Upper lobe of right lung (tissue), 1 donor: Measurements from ENCODE around the gene C16orf96. TPM values are rescaled to one million over a fixed set of nuclear protein-coding genes. Genes with fewer than 3 reads are reported as not detected.

Experiments
- ATAC-seq: fragments of 200-7000 bp; cut with Tn5 transposase; one replicate; pipeline ENCODE4 v1.9.1; 2020; ENCODE audit warnings: mild to moderate bottlenecking, moderate library complexity
- DNase-seq: peaks from one replicate; pipeline ENCODE4 v3.0.0-alpha.2; 2020
- H3K27ac ChIP-seq: fragments of 200-600 bp; one replicate; pipeline ENCODE4 v1.8.0; 2022
- H3K27me3 ChIP-seq: fragments of 200-600 bp; one replicate; pipeline ENCODE4 v1.8.0; 2022; ENCODE audit warnings: mild to moderate bottlenecking
- H3K36me3 ChIP-seq: fragments of 200-600 bp; one replicate; pipeline ENCODE4 v1.8.0; 2022
- H3K4me1 ChIP-seq: fragments of 200-600 bp; one replicate; pipeline ENCODE4 v1.8.0; 2022
- H3K4me3 ChIP-seq: fragments of 200-600 bp; one replicate; pipeline ENCODE4 v1.8.0; 2022; ENCODE audit warnings: mild to moderate bottlenecking
- H3K9me3 ChIP-seq: fragments of 200-600 bp; one replicate; pipeline ENCODE4 v1.8.0; 2022
- CTCF ChIP-seq: fragments of 200-600 bp; IDR thresholded peaks from one replicate; pipeline ENCODE4 v1.8.0; 2022; ENCODE audit warnings: antibody characterized with exemption
- intact Hi-C: fragments of 100-400 bp; cut with DNase I; formaldehyde crosslinking; loops from one replicate; pipeline ENCODE4 v1.11.0; 2022
- total RNA-seq: library from RNA; stranded (reverse); fragmentation: NEBNext Ultra II Directional; extraction: Animal tissue kit (Norgen Biotek cat#: 25700); gene quantifications from one replicate; pipeline ENCODE4 v1.2.1, GENCODE V29; 2021
- donor health status: DM: no; HTN: yes; CAD: no; lungs with severe emphysema.

The C16orf96 gene
- total RNA-seq, 1 donor from 2014 or later = 0.32 TPM

- H3K4me3 ChIP-seq = no peak overlapping the region
- H3K4me1 ChIP-seq = peaks cover 10% of the 10 kb centered on the region
- ATAC-seq (no peak), DNase-seq (no peak)
- no peaks in the 10 kb centered on the region for H3K9me3 ChIP-seq
- peaks cover 15% of the 10 kb centered on the region for H3K36me3 ChIP-seq
- H3K27ac ChIP-seq = no peak overlapping the region
- no peak for TF ChIP-seq CTCF
- intact Hi-C loops = no loop called here
- H3K27me3 ChIP-seq = no peaks in the 10 kb centered on the region
Measured at GRCh38 chr16:4646773-4647643, 90.9 kb downstream of the C16orf96 start.

GRCh38 chr16:4647644-4647980 is 91.5 kb downstream of the C16orf96 start:
- H3K4me1 ChIP-seq = peaks cover 16% of the 10 kb centered on the region
- H3K27ac ChIP-seq = no peak overlapping the region
- DNase-seq = no peak
- no peak overlapping the region for H3K4me3 ChIP-seq
- intact Hi-C loops = no loop called here
- peaks cover 21% of the 10 kb centered on the region for H3K36me3 ChIP-seq
- H3K9me3 ChIP-seq = no peaks in the 10 kb centered on the region
- no peak for ATAC-seq
- H3K27me3 ChIP-seq = no peaks in the 10 kb centered on the region
- TF ChIP-seq CTCF = no peak

- no peak for DNase-seq
- TF ChIP-seq CTCF = no peak
- no peaks in the 10 kb centered on the region for H3K9me3 ChIP-seq
- intact Hi-C loops = no loop called here
- no peaks in the 10 kb centered on the region for H3K27me3 ChIP-seq
- H3K27ac ChIP-seq = no peak overlapping the region
- H3K36me3 ChIP-seq = peaks cover 34% of the 10 kb centered on the region
- no peak overlapping the region for H3K4me3 ChIP-seq
- ATAC-seq = no peak
- H3K4me1 ChIP-seq = peaks cover 18% of the 10 kb centered on the region
Measured at GRCh38 chr16:4648917-4649316, 92.8 kb downstream of the C16orf96 start.

- H3K27ac ChIP-seq = no peak overlapping the region
- no peaks in the 10 kb centered on the region for H3K27me3 ChIP-seq
- H3K4me3 ChIP-seq = no peak overlapping the region
- ATAC-seq (no peak), DNase-seq (no peak)
- H3K4me1 ChIP-seq = peaks cover 19% of the 10 kb centered on the region
- no peaks in the 10 kb centered on the region for H3K9me3 ChIP-seq
- H3K36me3 ChIP-seq = peaks cover 44% of the 10 kb centered on the region
- intact Hi-C loops = no loop called here
- no peak for TF ChIP-seq CTCF
Measured at GRCh38 chr16:4649744-4650442, 93.8 kb downstream of the C16orf96 start.

Other genes with a start within 250 kb of the C16orf96 start
- 34.1 TPM for gene GLIS2, start 240.3 kb upstream of the C16orf96 start, total RNA-seq
- 41.2 TPM for gene PAM16, start 205.0 kb upstream of the C16orf96 start, total RNA-seq
- gene VASN, start 184.5 kb upstream of the C16orf96 start, total RNA-seq = 20.3 TPM
- gene CORO7, start 139.7 kb upstream of the C16orf96 start, total RNA-seq = 52.4 TPM
- gene DNAJA3, start 130.5 kb upstream of the C16orf96 start, total RNA-seq = 36.1 TPM
- gene NMRAL1, start 81.7 kb upstream of the C16orf96 start, total RNA-seq = 39.0 TPM
- 53.0 TPM for gene HMOX2, start 79.9 kb upstream of the C16orf96 start, total RNA-seq
- gene CDIP1, start 17.6 kb upstream of the C16orf96 start, total RNA-seq = 23.8 TPM
- 35.5 TPM for gene UBALD1, start 58.5 kb downstream of the C16orf96 start, total RNA-seq
- gene MGRN1, start 68.5 kb downstream of the C16orf96 start, total RNA-seq = 81.3 TPM
- gene NUDT16L1, start 137.2 kb downstream of the C16orf96 start, total RNA-seq = 24.0 TPM
- gene ANKS3, start 177.9 kb downstream of the C16orf96 start, total RNA-seq = 20.6 TPM
- 0.58 TPM for gene DNAAF8, start 178.2 kb downstream of the C16orf96 start, total RNA-seq
- 15.7 TPM for gene ZNF500, start 210.8 kb downstream of the C16orf96 start, total RNA-seq
- not detected for gene SEPTIN12, start 232.0 kb downstream of the C16orf96 start, total RNA-seq
- 23.3 TPM for gene SMIM22, start 239.0 kb downstream of the C16orf96 start, total RNA-seq
- gene ROGDI, start 246.3 kb downstream of the C16orf96 start, total RNA-seq = 21.8 TPM